HCT116 (cell line): ENCODE data around the gene GALNT2. TPM values are rescaled to one million over a fixed set of nuclear protein-coding genes. Genes with fewer than 3 reads are reported as not detected.

Source experiments
- ATAC-seq: fragments of 200-7000 bp; cut with Tn5 transposase; 2 replicates; pipeline ENCODE4 v1.9.1; 2020; ENCODE audit warnings: mild to moderate bottlenecking, moderate library complexity
- BruUV-seq: library from RNA; stranded (reverse); fragments of 400-500 nt; replicated peaks from 2 replicates; lab custom pipeline; 2021; lab: Mats Ljungman, UMichigan
- CTCF ChIA-PET: fragments of 300-600 bp; sonication (Branson Sonifier 250); formaldehyde crosslinking; loops from one replicate; lab custom pipeline; 2021; ENCODE audit warnings: antibody characterized with exemption; lab: Charles Lee
- POLR2A ChIA-PET: fragments of 300-600, 350-600 bp; sonication (Branson Sonifier 250); formaldehyde crosslinking; loops from one replicate; lab custom pipeline; 2021; ENCODE audit warnings: antibody characterized with exemption; lab: Charles Lee
- RAD21 ChIA-PET, 2 experiments: fragments of 300-600 bp; sonication (Branson Sonifier 250); formaldehyde crosslinking; loops; one replicate each; lab custom pipeline; 2023; ENCODE audit warnings: low total read pairs in 2 of 2; ENCODE audit not compliant: uncharacterized antibody in 2 of 2, unreplicated experiment in 2 of 2, low non-redundant PET in 1 of 2; lab: Charles Lee
- DNase-seq: peaks from one replicate; pipeline ENCODE4 v3.0.0-alpha.2; 2010; ENCODE audit warnings: low read depth, low spot score
- H2AFZ ChIP-seq: fragments of 200-600 bp; shearing (Covaris generic), sonication (generic); 2 replicates; pipeline ENCODE4 v1.6.1; 2017; ENCODE audit warnings: low read depth, mixed run types, mixed read lengths, antibody characterized with exemption, low read length; ENCODE audit not compliant: poor library complexity, severe bottlenecking
- H3K27ac ChIP-seq: 2 replicates; pipeline ENCODE4 v1.5.1; 2012; ENCODE audit warnings: low read depth, low read length
- H3K27me3 ChIP-seq: fragments of 200-600 bp; sonication (generic); 2 replicates; pipeline ENCODE4 v1.6.1; 2016; ENCODE audit warnings: mixed run types, low read length, mixed read lengths; ENCODE audit not compliant: insufficient read depth
- H3K36me3 ChIP-seq, 2 experiments: fragments of 200-500 bp in 1 of 2; fragments of 200-600 bp in 1 of 2; sonication (Bioruptor generic) in 1 of 2; sonication (generic) in 1 of 2; 2 replicates each; pipeline versions ENCODE4 v1.5.1 to v1.6.1; 2014 to 2016; ENCODE audit warnings: low read length in 2 of 2, inconsistent platforms in 1 of 2, mixed read lengths in 1 of 2, mixed run types in 1 of 2; ENCODE audit not compliant: insufficient read depth in 2 of 2, control insufficient read depth in 1 of 2
- H3K4me1 ChIP-seq, 2 experiments: fragments of 200-600 bp in 1 of 2; sonication (generic) in 1 of 2; 2 replicates each; pipeline versions ENCODE4 v1.5.1 to v1.6.1; 2012 to 2017; ENCODE audit warnings: low read length in 2 of 2, inconsistent platforms in 1 of 2, mild to moderate bottlenecking in 1 of 2, mixed read lengths in 1 of 2, mixed run types in 1 of 2, moderate library complexity in 1 of 2; ENCODE audit not compliant: insufficient read depth in 2 of 2, control insufficient read depth in 1 of 2
- H3K4me2 ChIP-seq: fragments of 200-600 bp; sonication (generic); 2 replicates; pipeline ENCODE4 v1.6.1; 2017; ENCODE audit warnings: mixed run types, low read length, mixed read lengths
- H3K4me3 ChIP-seq, 2 experiments: fragments of 200-600 bp in 1 of 2; sonication (generic) in 1 of 2; replicated peaks in 1 of 2; 2 replicates each; pipeline ENCODE4 v1.5.1; 2011 to 2016; ENCODE audit warnings: low read length in 2 of 2, control low read depth in 1 of 2, low read depth in 1 of 2, mild to moderate bottlenecking in 1 of 2, mixed read lengths in 1 of 2, mixed run types in 1 of 2
- H3K79me2 ChIP-seq: fragments of 200-600 bp; sonication (generic); 2 replicates; pipeline ENCODE4 v1.6.1; 2017; ENCODE audit warnings: mild to moderate bottlenecking, mixed run types, low read length, moderate library complexity, mixed read lengths; ENCODE audit not compliant: insufficient read depth
- H3K9ac ChIP-seq: fragments of 200-600 bp; sonication (generic); 2 replicates; pipeline ENCODE4 v1.6.1; 2016; ENCODE audit warnings: low read length, mixed read lengths
- H3K9me2 ChIP-seq: fragments of 200-600 bp; sonication (generic), shearing (Covaris generic); 2 replicates; pipeline ENCODE4 v1.6.1; 2017; ENCODE audit warnings: mixed run types, mild to moderate bottlenecking, moderate library complexity; ENCODE audit not compliant: insufficient read depth
- H3K9me3 ChIP-seq, 2 experiments: fragments of 200-500 bp in 1 of 2; fragments of 200-600 bp in 1 of 2; sonication (Bioruptor generic) in 1 of 2; sonication (generic) in 1 of 2; 2 replicates each; pipeline ENCODE4 v1.6.1; 2014 to 2017; ENCODE audit warnings: low read length in 2 of 2, mixed read lengths in 2 of 2, inconsistent platforms in 1 of 2, low read depth in 1 of 2, mild to moderate bottlenecking in 1 of 2, mixed run types in 1 of 2, moderate library complexity in 1 of 2; ENCODE audit not compliant: control insufficient read depth in 1 of 2, insufficient read depth in 1 of 2
- H4K20me1 ChIP-seq: fragments of 200-600 bp; sonication (generic), shearing (Covaris generic); 2 replicates; pipeline ENCODE4 v1.6.1; 2017; ENCODE audit warnings: mixed run types, mild to moderate bottlenecking, moderate library complexity; ENCODE audit not compliant: insufficient read depth
- CEBPB ChIP-seq: IDR thresholded peaks from 2 replicates; pipeline ENCODE4 v1.6.1; 2012; ENCODE audit warnings: low read depth
- EGR1 ChIP-seq: IDR thresholded peaks from 2 replicates; pipeline ENCODE4 v1.6.1; 2012; ENCODE audit warnings: low read depth
- EZH2 ChIP-seq: fragments of 200-600 bp; sonication (generic); IDR thresholded peaks from 2 replicates; pipeline ENCODE4 v1.6.1; 2017; ENCODE audit warnings: antibody characterized with exemption, mixed run types
- JUND ChIP-seq: IDR thresholded peaks from 2 replicates; pipeline ENCODE4 v1.6.1; 2012
- POLR2A ChIP-seq: IDR thresholded peaks from 2 replicates; pipeline ENCODE4 v1.7.0; 2011; ENCODE audit warnings: borderline replicate concordance; ENCODE audit not compliant: insufficient read depth, insufficient read length; ENCODE audit errors: extremely low read depth
- POLR2AphosphoS5 ChIP-seq: IDR thresholded peaks from 2 replicates; pipeline ENCODE4 v1.6.1; 2011; ENCODE audit warnings: mild to moderate bottlenecking, low read depth, low read length, moderate library complexity
- RAD21 ChIP-seq: IDR thresholded peaks from 2 replicates; pipeline ENCODE4 v1.6.1; 2012; ENCODE audit warnings: low read depth, mild to moderate bottlenecking
- SIN3A ChIP-seq: IDR thresholded peaks from 2 replicates; pipeline ENCODE4 v1.6.1; 2012; ENCODE audit warnings: low read depth
- SP1 ChIP-seq: IDR thresholded peaks from 2 replicates; pipeline ENCODE4 v1.6.1; 2012; ENCODE audit warnings: low read depth
- SRF ChIP-seq: IDR thresholded peaks from 2 replicates; pipeline ENCODE4 v1.6.1; 2012; ENCODE audit warnings: low read depth
- ZNF274 ChIP-seq: fragments of 200-500 bp; sonication (Bioruptor generic); IDR thresholded peaks from 2 replicates; pipeline ENCODE4 v1.6.1; 2014; ENCODE audit warnings: mild to moderate bottlenecking, low read depth, low read length, inconsistent platforms
- intact Hi-C: fragments of 100-400 bp; cut with micrococcal nuclease; formaldehyde crosslinking; loops from 2 replicates; pipeline ENCODE4 v1.10.0; 2022
- total RNA-seq: library from RNA; stranded (reverse); gene quantifications from one replicate; pipeline ENCODE4 v1.2.1, GENCODE V29; 2021; ENCODE audit not compliant: unreplicated experiment
- TF ChIP-seq, protein P1 (sequence below): IDR thresholded peaks from 2 replicates; pipeline ENCODE4 v1.6.1; 2012
- TF ChIP-seq, protein P2 (sequence below): IDR thresholded peaks from 2 replicates; pipeline ENCODE4 v1.6.1; 2012

The GALNT2 gene
- total RNA-seq, 1 experiment from 2014 or later = 40.8 TPM

DNA sequence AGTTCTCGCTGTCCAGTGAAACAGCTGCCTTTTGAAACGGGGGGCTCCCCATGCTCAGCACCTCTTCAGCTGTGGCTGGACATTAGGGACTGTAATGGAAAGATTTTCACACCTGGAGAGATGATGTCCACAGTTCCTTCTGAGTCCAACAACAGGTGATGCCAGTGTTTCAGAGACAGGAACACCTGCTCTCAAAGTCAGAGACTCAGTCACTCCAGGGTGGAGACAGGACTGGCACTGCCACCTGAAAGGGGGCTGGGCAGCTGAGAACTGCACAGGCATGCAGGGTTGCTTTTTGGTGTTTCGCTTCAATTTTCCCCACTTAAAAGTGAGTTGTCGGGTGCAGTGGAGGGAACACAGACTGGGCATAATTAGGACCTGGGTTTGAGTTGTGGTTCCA, 124.8 kb downstream of the GALNT2 start:
- TF ChIP-seq, protein P1, sequence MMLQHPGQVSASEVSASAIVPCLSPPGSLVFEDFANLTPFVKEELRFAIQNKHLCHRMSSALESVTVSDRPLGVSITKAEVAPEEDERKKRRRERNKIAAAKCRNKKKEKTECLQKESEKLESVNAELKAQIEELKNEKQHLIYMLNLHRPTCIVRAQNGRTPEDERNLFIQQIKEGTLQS = no peak
- no TSS peak for BruUV-seq
- intact Hi-C loops = no loop called here
- ChIA-PET POLR2A (no interaction called here), RAD21 (no interaction called here), CTCF (no interaction called here)
- peaks cover under 1% of the 10 kb centered on the region in 2 experiments; a peak in 3 of 4 replicates for H3K4me1 ChIP-seq
- no peaks in the 10 kb centered on the region; the same call in 1 of the 2 replicates for H3K79me2 ChIP-seq
- no peak overlapping the region for H3K4me3 ChIP-seq
- H3K9me3 ChIP-seq = no peaks in the 10 kb centered on the region
- H3K27me3 ChIP-seq = no peaks in the 10 kb centered on the region
- H3K4me2 ChIP-seq = no peak overlapping the region
- DNase-seq = no peak
- no peak for ATAC-seq
- no peak overlapping the region for H2AFZ ChIP-seq
- H3K9me2 ChIP-seq = no peaks in the 10 kb centered on the region
- no peaks in the 10 kb centered on the region for H3K36me3 ChIP-seq
- H3K9ac ChIP-seq = no peak overlapping the region
- no peak overlapping the region for H3K27ac ChIP-seq
- H4K20me1 ChIP-seq = no peaks in the 10 kb centered on the region

DNA sequence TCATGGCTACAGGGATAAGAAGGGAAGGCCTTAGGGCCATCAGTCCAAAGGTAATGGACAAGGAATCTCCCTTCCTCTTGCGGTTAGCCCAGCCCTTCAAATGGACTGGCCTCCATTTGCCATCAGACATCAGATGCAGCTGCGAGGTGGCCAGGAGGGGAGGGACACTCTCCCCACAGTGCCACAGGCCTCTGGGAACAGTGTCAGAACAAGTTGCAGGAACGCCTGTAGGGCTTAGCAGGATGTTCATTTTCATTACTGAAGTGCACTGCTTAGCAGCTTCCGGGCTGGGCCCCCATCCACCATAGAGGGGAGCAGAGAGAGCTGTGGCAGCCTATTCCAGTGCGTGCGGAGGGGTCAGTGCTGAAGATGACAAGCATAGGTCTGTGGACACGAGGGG, 127.5 kb downstream of the GALNT2 start:
- ATAC-seq = no peak
- Histone ChIP-seq H3K9me2 (no peaks in the 10 kb centered on the region), H3K36me3 (no peaks in the 10 kb centered on the region), H3K79me2 (no peaks in the 10 kb centered on the region), H2AFZ (no peak overlapping the region), H3K4me2 (no peak overlapping the region), H3K27ac (no peak overlapping the region)
- DNase-seq = no peak
- RAD21 ChIA-PET = no interaction called here
- POLR2A ChIA-PET = no interaction called here
- TF ChIP-seq SRF = no peak
- no peak for TF ChIP-seq SIN3A
- TF ChIP-seq EGR1 = no peak
- no peak for TF ChIP-seq RAD21
- TF ChIP-seq, protein P1 = no peak
- no peak for TF ChIP-seq CEBPB
- TF ChIP-seq POLR2AphosphoS5 = no peak
- no peak for TF ChIP-seq EZH2
- TF ChIP-seq, protein P2, sequence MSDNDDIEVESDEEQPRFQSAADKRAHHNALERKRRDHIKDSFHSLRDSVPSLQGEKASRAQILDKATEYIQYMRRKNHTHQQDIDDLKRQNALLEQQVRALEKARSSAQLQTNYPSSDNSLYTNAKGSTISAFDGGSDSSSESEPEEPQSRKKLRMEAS = no peak
- TF ChIP-seq JUND = no peak
- TF ChIP-seq POLR2A = no peak
- TF ChIP-seq ZNF274 = no peak
- TF ChIP-seq SP1 = no peak
- TF ChIP-seq, all 23 proteins: peak for 0
- no peaks in the 10 kb centered on the region for H3K4me1 ChIP-seq
- H3K27me3 ChIP-seq = no peaks in the 10 kb centered on the region
- H3K9me3 ChIP-seq = no peaks in the 10 kb centered on the region
- BruUV-seq = no TSS peak
- no peak overlapping the region for H3K9ac ChIP-seq
- H4K20me1 ChIP-seq = no peaks in the 10 kb centered on the region
- CTCF ChIA-PET = no interaction called here
- intact Hi-C loops = no loop called here
- H3K4me3 ChIP-seq = no peak overlapping the region
